ENCODE data around the gene FANCC. TPM values are rescaled to one million over a fixed set of nuclear protein-coding genes. Genes with fewer than 3 reads are reported as not detected.

Gene FANCC
- total RNA-seq, 1 experiment from 2014 or later, result 34.1 TPM

DNA sequence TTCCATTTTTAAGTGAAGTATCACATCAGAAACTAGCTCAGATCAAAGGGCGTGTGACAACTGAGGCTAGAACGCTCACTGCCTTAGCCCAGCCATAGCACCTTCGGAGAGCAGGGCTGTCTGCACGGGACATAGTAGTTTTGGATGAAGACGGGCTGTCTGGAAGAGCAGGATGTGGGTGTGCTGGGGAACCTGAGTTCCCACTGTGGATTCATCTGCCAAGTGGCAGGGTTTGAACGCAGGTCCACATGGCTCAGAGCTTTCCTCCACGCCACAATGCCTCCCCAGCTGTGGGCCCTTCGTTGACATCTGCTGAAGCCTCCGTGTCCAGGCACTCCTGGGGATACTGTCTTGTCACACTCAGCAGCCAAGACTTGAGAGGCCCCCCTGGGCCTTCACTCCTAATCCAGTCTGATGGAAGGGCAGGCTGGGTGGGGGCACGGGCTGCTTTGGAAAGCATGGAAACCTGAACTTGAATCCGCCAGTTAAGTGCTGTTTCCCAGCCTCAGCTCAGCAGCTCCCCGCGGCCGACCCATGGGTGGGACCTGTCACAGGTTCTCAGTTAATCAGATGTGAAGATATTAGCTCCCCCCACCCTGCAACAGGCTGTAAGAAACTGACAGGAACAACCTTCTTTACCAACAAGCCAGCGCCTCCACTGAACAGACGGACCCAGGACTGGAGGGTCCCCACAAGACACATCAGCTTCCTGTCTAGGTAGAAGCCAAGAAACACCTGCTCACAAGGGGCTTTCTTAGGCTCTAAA is 228.1 kb downstream of the FANCC start:
- in situ Hi-C loops (cut with HindIII; ENCODE audit: low pct_unique_long_range_greater_than_20kb, low sequenced_read_pairs), result no loop called here
- DNase-seq (ENCODE audit: low read depth), result no peak

DNA sequence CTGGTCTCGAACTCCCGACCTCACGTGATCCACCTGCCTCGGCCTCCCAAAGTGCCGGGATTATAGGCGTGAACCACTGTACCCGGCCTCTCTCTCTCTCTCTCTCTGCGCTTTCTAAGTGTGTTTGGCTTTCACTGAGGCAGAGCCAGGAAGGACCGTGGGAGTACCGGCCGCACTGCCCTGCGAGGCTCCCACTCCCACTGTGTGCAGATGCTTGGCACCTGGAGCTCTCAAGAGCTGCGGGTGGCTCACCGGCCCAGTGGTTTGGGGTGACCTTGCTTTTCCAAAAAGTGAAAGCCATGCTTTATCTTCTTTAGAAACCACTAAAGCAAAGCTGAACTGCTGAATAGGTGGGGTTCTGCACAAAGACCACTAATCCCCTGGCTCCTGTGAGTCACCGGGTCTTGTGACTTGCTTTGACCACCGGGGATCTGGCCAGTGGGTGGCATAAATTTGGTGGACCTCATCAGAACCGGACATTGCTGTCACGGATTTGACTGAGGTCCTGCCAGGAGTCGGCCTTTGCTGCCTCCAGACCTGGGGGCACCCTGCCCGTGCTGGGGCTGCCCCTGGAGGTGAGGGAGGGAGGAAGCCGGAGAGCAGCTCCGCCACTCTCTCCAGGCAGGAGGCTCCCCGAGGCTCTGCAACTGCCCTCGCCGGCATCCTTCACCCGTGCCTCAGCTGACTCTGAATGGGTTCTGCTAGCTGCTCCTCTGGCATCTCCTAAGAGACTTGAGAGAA is 228.9 kb downstream of the FANCC start:
- no peak for DNase-seq (ENCODE audit: low read depth)
- in situ Hi-C loops (cut with HindIII; ENCODE audit: low pct_unique_long_range_greater_than_20kb, low sequenced_read_pairs), result no loop called here

DNA sequence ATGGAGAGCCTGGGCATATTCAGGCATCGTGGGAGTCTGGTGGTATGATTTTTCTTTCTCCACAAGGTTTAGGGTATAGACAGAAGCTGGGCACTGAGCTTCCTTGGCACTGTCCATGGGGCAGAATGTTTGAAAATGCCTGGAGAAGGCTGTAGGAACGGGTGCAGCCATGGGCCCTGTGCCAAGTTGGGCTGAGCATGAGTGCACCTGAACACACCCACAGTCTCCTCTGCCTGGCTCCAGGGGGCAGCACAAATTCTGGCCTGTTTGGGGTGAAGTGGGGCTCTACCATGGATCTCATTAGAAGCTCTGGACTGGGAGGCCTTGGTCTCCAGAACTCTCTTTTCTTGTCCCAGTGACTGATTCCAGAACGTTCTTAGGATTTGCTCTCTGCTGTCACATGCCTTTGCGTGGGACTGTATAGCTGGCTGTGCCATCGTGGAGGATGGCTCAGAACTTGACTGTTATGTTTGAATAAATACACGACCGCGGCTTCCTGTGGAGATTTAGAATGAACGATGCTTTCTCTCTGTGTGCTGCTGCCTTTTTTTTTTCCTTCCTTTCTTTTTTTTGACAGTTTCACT is 229.8 kb downstream of the FANCC start:
- no peak for DNase-seq (ENCODE audit: low read depth)
- in situ Hi-C loops (cut with HindIII; ENCODE audit: low pct_unique_long_range_greater_than_20kb, low sequenced_read_pairs), result no loop called here

DNA sequence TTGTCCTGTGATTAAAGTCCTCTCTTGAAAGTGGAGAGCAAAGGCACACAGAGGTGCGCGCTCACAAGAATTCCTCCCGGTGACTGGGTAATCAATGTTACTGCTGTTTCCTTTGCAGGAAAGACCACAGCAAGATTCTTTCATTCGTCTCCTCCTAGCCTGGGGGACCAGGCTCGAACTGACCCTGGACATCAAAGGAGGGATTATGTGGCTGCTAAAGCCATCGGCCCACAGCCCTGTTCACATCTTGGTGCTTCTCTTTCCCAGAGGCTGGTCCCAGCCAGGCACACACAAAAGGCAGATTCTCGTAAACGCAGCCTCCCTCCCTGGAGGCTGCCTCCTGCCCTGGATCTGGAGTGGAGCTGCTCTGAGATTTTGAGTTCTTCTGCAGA is 230.9 kb downstream of the FANCC start:
- in situ Hi-C loops (cut with HindIII; ENCODE audit: low pct_unique_long_range_greater_than_20kb, low sequenced_read_pairs), result no loop called here
- no peak for DNase-seq (ENCODE audit: low read depth)

GRCh38 chr9:95085861-95086563 is 231.5 kb downstream of the FANCC start:
- in situ Hi-C loops (cut with HindIII; ENCODE audit: low pct_unique_long_range_greater_than_20kb, low sequenced_read_pairs), result no loop called here
- no peak for DNase-seq (ENCODE audit: low read depth)

DNA sequence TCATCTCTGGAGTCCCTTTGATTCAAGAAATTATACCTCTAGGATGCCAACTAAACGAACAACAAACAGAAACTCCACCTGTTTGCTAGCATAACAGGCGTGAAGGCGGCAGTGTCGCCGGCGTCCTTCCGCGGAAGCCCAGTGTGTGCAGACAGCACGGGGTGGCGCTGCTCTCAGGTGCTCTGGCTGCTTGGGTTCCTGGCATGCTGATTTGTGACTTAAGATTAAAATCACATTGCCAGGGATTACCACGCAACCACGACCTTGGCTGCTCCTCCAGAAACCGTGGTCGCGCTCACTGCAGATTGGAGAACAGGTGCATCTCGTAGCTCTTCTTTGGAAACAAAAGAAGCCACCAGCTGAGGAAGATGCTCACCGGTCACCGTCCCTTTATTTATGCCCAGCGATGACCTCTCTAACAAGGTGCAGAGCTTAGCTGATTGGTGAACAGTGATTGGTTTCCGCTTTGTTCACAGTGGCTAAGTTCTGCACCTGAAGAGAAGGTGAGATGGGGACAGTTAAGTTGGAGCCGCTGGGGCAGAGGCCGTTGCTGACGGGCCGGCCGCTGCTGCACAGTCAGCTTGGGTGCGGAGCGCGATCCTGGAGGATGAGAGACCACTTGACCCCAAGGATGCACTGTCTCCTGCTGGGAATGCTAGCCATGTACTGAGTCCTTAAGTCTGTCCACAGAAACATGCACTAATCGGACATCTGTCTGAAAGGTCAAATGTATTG is 232.3 kb downstream of the FANCC start:
- in situ Hi-C loops (cut with HindIII; ENCODE audit: low pct_unique_long_range_greater_than_20kb, low sequenced_read_pairs), result no loop called here
- no peak for DNase-seq (ENCODE audit: low read depth)

DNA sequence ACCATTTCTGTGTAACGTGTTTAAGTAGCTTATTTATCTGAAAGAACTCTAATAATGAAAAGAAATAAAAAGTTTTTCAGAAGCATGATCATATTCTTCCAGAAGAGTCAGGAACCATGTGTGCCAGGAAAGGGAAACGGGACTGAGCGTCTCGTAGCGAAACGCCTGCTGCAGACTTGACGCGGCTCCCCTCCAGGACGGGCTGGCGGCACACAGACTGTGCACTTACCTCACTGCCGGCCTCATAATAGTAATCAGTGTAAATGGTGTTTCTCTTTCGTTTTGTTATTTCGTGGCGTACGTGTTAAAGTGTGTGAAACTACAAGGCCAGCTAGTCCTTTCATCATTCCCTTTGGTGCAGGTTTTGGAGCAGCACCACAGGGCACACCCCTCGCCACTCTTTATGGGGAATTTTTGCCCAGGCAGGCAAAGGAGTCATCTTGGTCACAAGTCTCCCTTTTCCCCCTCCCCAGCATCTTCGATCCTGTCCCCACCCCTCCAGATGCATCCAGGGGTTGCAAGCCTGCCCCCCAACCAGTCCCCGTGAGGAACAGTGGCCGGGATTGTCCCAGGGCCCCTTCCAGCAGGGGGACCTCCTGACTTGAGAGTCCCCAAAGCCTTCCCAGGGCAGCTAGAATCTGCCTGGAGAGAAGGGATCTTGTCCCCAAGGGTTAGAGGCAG is 233.1 kb downstream of the FANCC start:
- DNase-seq (ENCODE audit: low read depth), result no peak
- in situ Hi-C loops (cut with HindIII; ENCODE audit: low pct_unique_long_range_greater_than_20kb, low sequenced_read_pairs), result no loop called here

DNA sequence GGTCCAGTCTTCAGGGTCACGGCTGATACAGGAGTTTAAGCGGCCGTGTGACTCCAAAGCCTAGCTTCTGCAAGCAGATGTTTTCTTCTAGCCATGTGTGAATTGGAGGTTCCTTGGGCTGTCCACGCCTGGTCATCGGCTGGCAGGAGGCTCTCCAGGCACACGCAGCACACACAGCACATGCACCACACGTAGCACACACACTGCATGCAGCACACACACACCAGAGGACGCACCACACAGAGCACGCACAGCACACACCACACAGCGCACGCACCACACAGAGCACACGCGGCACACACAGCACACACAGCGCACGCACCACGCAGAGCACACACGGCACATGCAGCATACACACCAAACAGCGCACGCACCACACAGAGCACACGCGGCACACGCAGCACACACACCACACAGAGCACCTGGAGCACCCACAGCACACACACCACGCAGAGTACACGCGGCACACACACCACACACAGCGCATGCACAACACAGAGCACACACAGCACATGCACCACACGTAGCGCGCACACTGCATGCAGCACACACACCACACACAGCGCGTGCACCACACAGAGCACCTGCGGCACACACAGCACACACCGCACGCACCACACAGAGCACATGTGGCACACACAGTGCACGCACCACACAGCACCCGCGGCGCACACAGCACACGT is 234.3 kb downstream of the FANCC start:
- in situ Hi-C loops (cut with HindIII; ENCODE audit: low pct_unique_long_range_greater_than_20kb, low sequenced_read_pairs), result no loop called here
- DNase-seq (ENCODE audit: low read depth), result no peak

GRCh38 chr9:95082401-95083084 is 235.0 kb downstream of the FANCC start:
- in situ Hi-C loops (cut with HindIII; ENCODE audit: low pct_unique_long_range_greater_than_20kb, low sequenced_read_pairs), result no loop called here
- DNase-seq (ENCODE audit: low read depth), result no peak

DNA sequence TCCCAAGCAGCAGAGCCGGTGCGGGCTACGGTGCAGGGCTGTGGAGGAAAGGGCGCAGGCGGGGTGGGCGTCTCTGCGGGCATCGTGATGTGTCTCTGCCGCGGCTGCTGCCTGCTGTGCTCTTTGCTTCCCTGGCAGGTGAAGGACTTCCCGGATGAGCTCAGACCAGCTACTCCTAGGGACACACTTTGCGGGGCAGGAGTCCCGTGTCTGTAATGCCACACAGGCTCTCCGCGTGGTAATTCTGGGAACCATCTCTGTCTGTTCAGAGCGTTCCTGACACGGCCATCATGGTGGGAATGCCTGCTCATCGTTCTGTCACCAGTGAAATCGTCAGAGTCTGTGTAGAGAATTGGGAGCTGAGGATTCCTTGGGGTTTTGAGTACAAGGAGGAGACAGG is 235.5 kb downstream of the FANCC start:
- in situ Hi-C loops (cut with HindIII; ENCODE audit: low pct_unique_long_range_greater_than_20kb, low sequenced_read_pairs), result no loop called here

GRCh38 chr9:95080961-95081647 is 236.4 kb downstream of the FANCC start:
- no peak for DNase-seq (ENCODE audit: low read depth)
- in situ Hi-C loops (cut with HindIII; ENCODE audit: low pct_unique_long_range_greater_than_20kb, low sequenced_read_pairs), result no loop called here

More for the DNA sequence above, 235.5 kb downstream of the FANCC start:
- no peak for DNase-seq (ENCODE audit: low read depth)

GRCh38 chr9:95079461-95079860 is 238.0 kb downstream of the FANCC start:
- no peak for DNase-seq (ENCODE audit: low read depth)
- in situ Hi-C loops (cut with HindIII; ENCODE audit: low pct_unique_long_range_greater_than_20kb, low sequenced_read_pairs), result no loop called here

- in situ Hi-C loops (cut with HindIII; ENCODE audit: low pct_unique_long_range_greater_than_20kb, low sequenced_read_pairs), result no loop called here
- DNase-seq (ENCODE audit: low read depth), result no peak
These were observed 238.6 kb downstream of the FANCC start for GRCh38 chr9:95078939-95079338.

- DNase-seq (ENCODE audit: low read depth), result no peak
- in situ Hi-C loops (cut with HindIII; ENCODE audit: low pct_unique_long_range_greater_than_20kb, low sequenced_read_pairs), result no loop called here
These were observed 239.0 kb downstream of the FANCC start for GRCh38 chr9:95078511-95078910.

GRCh38 chr9:95077766-95078370 is 239.6 kb downstream of the FANCC start:
- in situ Hi-C loops (cut with HindIII; ENCODE audit: low pct_unique_long_range_greater_than_20kb, low sequenced_read_pairs), result no loop called here
- DNase-seq (ENCODE audit: low read depth), result no peak
